Liver (tissue), 9 donors: ENCODE data around the gene ZNF793. TPM values are rescaled to one million over a fixed set of nuclear protein-coding genes. Genes with fewer than 3 reads are reported as not detected.

Experiments used
- DNase-seq: peaks from one replicate; pipeline ENCODE4 v3.0.0-alpha.2; 2017; ENCODE audit warnings: low spot score
- H3K27ac ChIP-seq, 2 donors: one replicate each; pipeline ENCODE4 v1.7.0; 2013; ENCODE audit warnings: inconsistent platforms in 2 of 2, low read length in 2 of 2, control low read depth in 1 of 2, low read depth in 1 of 2, mild to moderate bottlenecking in 1 of 2
- H3K27me3 ChIP-seq, 4 donors: one replicate each; pipeline versions ENCODE4 v1.6.1 to v1.7.0; 2013; ENCODE audit warnings: low read length in 3 of 4, inconsistent platforms in 1 of 4, mild to moderate bottlenecking in 1 of 4, moderate library complexity in 1 of 4; ENCODE audit not compliant: control insufficient read depth in 4 of 4, insufficient read depth in 4 of 4
- H3K36me3 ChIP-seq, 4 donors: one replicate each; pipeline versions ENCODE4 v1.6.1 to v1.7.0; 2013; ENCODE audit warnings: low read length in 3 of 4, mild to moderate bottlenecking in 3 of 4, low read depth in 1 of 4, moderate library complexity in 1 of 4; ENCODE audit not compliant: control insufficient read depth in 4 of 4, insufficient read depth in 3 of 4
- H3K4me1 ChIP-seq, 4 donors: one replicate each; pipeline versions ENCODE4 v1.6.1 to v1.7.0; 2013; ENCODE audit warnings: low read length in 3 of 4, mild to moderate bottlenecking in 3 of 4, moderate library complexity in 1 of 4; ENCODE audit not compliant: control insufficient read depth in 4 of 4, insufficient read depth in 4 of 4
- H3K4me3 ChIP-seq, 3 donors: one replicate each; pipeline versions ENCODE4 v1.6.1 to v1.7.0; 2013; ENCODE audit warnings: low read length in 3 of 3, control low read depth in 1 of 3, low read depth in 1 of 3, mild to moderate bottlenecking in 1 of 3
- H3K9ac ChIP-seq, 2 donors: one replicate each; pipeline ENCODE4 v1.7.0; 2013; ENCODE audit warnings: low read length in 2 of 2, mild to moderate bottlenecking in 2 of 2, moderate library complexity in 2 of 2, control low read depth in 1 of 2, low read depth in 1 of 2
- H3K9me3 ChIP-seq, 4 donors: one replicate each; pipeline versions ENCODE4 v1.6.1 to v1.7.0; 2013; ENCODE audit warnings: low read length in 3 of 4; ENCODE audit not compliant: control insufficient read depth in 4 of 4
- CTCF ChIP-seq: fragments of 150-350 bp; IDR thresholded peaks from 2 replicates; pipeline ENCODE4 v1.5.1; 2017; ENCODE audit warnings: improper control_type of control experiment, low read depth, low read length; ENCODE audit not compliant: missing input control
- EGR1 ChIP-seq, 2 donors: IDR thresholded peaks; 2 replicates each; pipeline ENCODE4 v1.6.1; 2016 to 2018; ENCODE audit warnings: antibody characterized with exemption in 2 of 2, low read depth in 2 of 2
- FOXA1 ChIP-seq: IDR thresholded peaks from 2 replicates; pipeline ENCODE4 v1.6.1; 2016; ENCODE audit warnings: antibody characterized with exemption
- FOXA2 ChIP-seq: IDR thresholded peaks from 2 replicates; pipeline ENCODE4 v1.6.1; 2016; ENCODE audit warnings: antibody characterized with exemption
- GABPA ChIP-seq, 2 donors: IDR thresholded peaks in 1 of 2; conservative IDR thresholded peaks in 1 of 2; 2 replicates each; pipeline ENCODE4 v1.6.1; 2016; ENCODE audit warnings: antibody characterized with exemption in 2 of 2, mild to moderate bottlenecking in 1 of 2, moderate library complexity in 1 of 2
- HNF4A ChIP-seq, 2 donors: conservative IDR thresholded peaks; 2 replicates each; pipeline ENCODE4 v1.6.1; 2016; ENCODE audit warnings: antibody characterized with exemption in 2 of 2, mild to moderate bottlenecking in 2 of 2
- HNF4G ChIP-seq: IDR thresholded peaks from 2 replicates; pipeline ENCODE4 v1.6.1; 2016; ENCODE audit warnings: antibody characterized with exemption
- JUND ChIP-seq, 2 donors: IDR thresholded peaks; 2 replicates each; pipeline ENCODE4 v1.6.1; 2016; ENCODE audit warnings: antibody characterized with exemption in 2 of 2
- NR2F2 ChIP-seq: IDR thresholded peaks from 2 replicates; pipeline ENCODE4 v1.6.1; 2016; ENCODE audit warnings: antibody characterized with exemption
- RAD21 ChIP-seq, 2 donors: IDR thresholded peaks; 2 replicates each; pipeline ENCODE4 v1.6.1; 2016; ENCODE audit warnings: antibody characterized with exemption in 2 of 2, mild to moderate bottlenecking in 2 of 2
- RXRA ChIP-seq, 2 donors: IDR thresholded peaks; 2 replicates each; pipeline ENCODE4 v1.6.1; 2017 to 2018; ENCODE audit warnings: antibody characterized with exemption in 2 of 2, mild to moderate bottlenecking in 1 of 2
- SP1 ChIP-seq: IDR thresholded peaks from 2 replicates; pipeline ENCODE4 v1.6.1; 2018; ENCODE audit warnings: antibody characterized with exemption, mild to moderate bottlenecking
- YY1 ChIP-seq: IDR thresholded peaks from 2 replicates; pipeline ENCODE4 v1.6.1; 2016; ENCODE audit warnings: antibody characterized with exemption, mild to moderate bottlenecking
- WGBS: extraction: QIAGEN DNeasy Blood & Tissue Kit; methylation state at CpG from one replicate; pipeline ENCODE4 v1.1.7; 2013; 5-methylcytosine and 5-hydroxymethylcytosine counted together
- polyA plus RNA-seq, 2 donors: library from polyadenylated mRNA; stranded (reverse) in 1 of 2; unstranded in 1 of 2; fragments of 200-250 nt in 1 of 2; fragments of >200 nt in 1 of 2; fragmentation: Nextera tagmentation in 1 of 2; extraction: Ambion mirVana in 1 of 2; gene quantifications; one replicate each; pipeline versions ENCODE4 v1.2.1 to v1.2.3, GENCODE V29; 2013 to 2015
- total RNA-seq, 2 donors: library from RNA; depleted of rRNA; stranded (reverse); fragments of >200 nt; gene quantifications; one replicate each; pipeline ENCODE4 v1.2.3, GENCODE V29; 2014
- TF ChIP-seq, protein P1 (sequence below): IDR thresholded peaks from 2 replicates; pipeline ENCODE4 v1.6.1; 2016; ENCODE audit warnings: antibody characterized with exemption
- TF ChIP-seq, protein P2 (sequence below): IDR thresholded peaks from 2 replicates; pipeline ENCODE4 v1.6.1; 2016; ENCODE audit warnings: antibody characterized with exemption
- TF ChIP-seq, protein P3 (sequence below): IDR thresholded peaks from 2 replicates; pipeline ENCODE4 v1.6.1; 2016; ENCODE audit warnings: antibody characterized with exemption, mild to moderate bottlenecking
- TF ChIP-seq, protein P4 (sequence below): IDR thresholded peaks from 2 replicates; pipeline ENCODE4 v1.6.1; 2016; ENCODE audit warnings: antibody characterized with exemption
- donor health status: healthy.
- donor health status: healthy.
- donor health status: healthy.
- donor health status: healthy.
- donor health status: healthy.

ZNF793 gene
- total and polyA plus RNA-seq, 4 donors = 0.15 to 0.93 (median 0.51) TPM

GRCh38 chr19:37511821-37512220 is 5.1 kb downstream of the ZNF793 start (continued):
- TF ChIP-seq, protein P1, sequence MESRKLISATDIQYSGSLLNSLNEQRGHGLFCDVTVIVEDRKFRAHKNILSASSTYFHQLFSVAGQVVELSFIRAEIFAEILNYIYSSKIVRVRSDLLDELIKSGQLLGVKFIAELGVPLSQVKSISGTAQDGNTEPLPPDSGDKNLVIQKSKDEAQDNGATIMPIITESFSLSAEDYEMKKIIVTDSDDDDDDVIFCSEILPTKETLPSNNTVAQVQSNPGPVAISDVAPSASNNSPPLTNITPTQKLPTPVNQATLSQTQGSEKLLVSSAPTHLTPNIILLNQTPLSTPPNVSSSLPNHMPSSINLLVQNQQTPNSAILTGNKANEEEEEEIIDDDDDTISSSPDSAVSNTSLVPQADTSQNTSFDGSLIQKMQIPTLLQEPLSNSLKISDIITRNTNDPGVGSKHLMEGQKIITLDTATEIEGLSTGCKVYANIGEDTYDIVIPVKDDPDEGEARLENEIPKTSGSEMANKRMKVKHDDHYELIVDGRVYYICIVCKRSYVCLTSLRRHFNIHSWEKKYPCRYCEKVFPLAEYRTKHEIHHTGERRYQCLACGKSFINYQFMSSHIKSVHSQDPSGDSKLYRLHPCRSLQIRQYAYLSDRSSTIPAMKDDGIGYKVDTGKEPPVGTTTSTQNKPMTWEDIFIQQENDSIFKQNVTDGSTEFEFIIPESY = no peak
- TF ChIP-seq, protein P2, sequence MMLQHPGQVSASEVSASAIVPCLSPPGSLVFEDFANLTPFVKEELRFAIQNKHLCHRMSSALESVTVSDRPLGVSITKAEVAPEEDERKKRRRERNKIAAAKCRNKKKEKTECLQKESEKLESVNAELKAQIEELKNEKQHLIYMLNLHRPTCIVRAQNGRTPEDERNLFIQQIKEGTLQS = no peak
- TF ChIP-seq SP1 = no peak
- no peak for TF ChIP-seq HNF4A (conservative IDR thresholded peaks at IDR 0.05)
- TF ChIP-seq GABPA (IDR thresholded peaks at IDR 0.05 in 1 of 2, conservative IDR thresholded peaks at IDR 0.05 in 1 of 2) = no peak
- no peak for TF ChIP-seq EGR1 (IDR thresholded peaks at IDR 0.05; ENCODE audit: low read depth in 2 of 2)
- no peak for TF ChIP-seq NR2F2
- no peak for TF ChIP-seq FOXA1

DNA sequence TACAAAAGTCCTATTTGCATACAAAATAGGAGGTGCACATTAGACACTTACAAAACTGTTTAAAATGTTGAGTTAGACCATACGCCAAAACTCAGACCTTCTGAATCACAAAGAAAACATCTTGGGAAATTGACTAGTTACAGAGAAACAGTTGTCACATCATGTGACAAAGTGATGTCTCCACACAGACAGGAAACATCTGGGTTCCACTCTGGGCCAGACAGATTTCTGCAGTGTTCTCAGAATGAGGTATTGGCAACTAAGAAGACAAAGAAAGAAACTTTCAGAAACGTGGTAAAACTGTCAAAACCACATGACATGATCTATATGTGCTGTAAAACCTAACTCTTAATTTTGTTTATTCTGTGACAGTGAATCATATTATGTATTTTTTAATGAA is 6.7 kb downstream of the ZNF793 start:
- no peaks in the 10 kb centered on the region for H3K4me1 ChIP-seq
- no peak for DNase-seq
- WGBS = 66% methylated on average over 2 of the region's 2 CpGs
- H3K9ac ChIP-seq = no peak overlapping the region
- H3K27ac ChIP-seq = no peak overlapping the region
- no peaks in the 10 kb centered on the region for H3K27me3 ChIP-seq
- peaks cover 0 to 3% (median 2%) of the 10 kb centered on the region in 4 donors for H3K36me3 ChIP-seq
- H3K9me3 ChIP-seq = peaks cover 7 to 33% (median 17%) of the 10 kb centered on the region in 4 donors
- no peak for TF ChIP-seq RXRA (IDR thresholded peaks at IDR 0.05)
- no peak for TF ChIP-seq FOXA1
- TF ChIP-seq, protein P2 = no peak
- no peak for TF ChIP-seq RAD21 (IDR thresholded peaks at IDR 0.05)
- TF ChIP-seq, protein P3, sequence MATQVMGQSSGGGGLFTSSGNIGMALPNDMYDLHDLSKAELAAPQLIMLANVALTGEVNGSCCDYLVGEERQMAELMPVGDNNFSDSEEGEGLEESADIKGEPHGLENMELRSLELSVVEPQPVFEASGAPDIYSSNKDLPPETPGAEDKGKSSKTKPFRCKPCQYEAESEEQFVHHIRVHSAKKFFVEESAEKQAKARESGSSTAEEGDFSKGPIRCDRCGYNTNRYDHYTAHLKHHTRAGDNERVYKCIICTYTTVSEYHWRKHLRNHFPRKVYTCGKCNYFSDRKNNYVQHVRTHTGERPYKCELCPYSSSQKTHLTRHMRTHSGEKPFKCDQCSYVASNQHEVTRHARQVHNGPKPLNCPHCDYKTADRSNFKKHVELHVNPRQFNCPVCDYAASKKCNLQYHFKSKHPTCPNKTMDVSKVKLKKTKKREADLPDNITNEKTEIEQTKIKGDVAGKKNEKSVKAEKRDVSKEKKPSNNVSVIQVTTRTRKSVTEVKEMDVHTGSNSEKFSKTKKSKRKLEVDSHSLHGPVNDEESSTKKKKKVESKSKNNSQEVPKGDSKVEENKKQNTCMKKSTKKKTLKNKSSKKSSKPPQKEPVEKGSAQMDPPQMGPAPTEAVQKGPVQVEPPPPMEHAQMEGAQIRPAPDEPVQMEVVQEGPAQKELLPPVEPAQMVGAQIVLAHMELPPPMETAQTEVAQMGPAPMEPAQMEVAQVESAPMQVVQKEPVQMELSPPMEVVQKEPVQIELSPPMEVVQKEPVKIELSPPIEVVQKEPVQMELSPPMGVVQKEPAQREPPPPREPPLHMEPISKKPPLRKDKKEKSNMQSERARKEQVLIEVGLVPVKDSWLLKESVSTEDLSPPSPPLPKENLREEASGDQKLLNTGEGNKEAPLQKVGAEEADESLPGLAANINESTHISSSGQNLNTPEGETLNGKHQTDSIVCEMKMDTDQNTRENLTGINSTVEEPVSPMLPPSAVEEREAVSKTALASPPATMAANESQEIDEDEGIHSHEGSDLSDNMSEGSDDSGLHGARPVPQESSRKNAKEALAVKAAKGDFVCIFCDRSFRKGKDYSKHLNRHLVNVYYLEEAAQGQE = no peak
- TF ChIP-seq SP1 = no peak
- no peak for TF ChIP-seq CTCF
- TF ChIP-seq, protein P4, sequence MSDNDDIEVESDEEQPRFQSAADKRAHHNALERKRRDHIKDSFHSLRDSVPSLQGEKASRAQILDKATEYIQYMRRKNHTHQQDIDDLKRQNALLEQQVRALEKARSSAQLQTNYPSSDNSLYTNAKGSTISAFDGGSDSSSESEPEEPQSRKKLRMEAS = no peak
- no peak for TF ChIP-seq HNF4G
- no peak for TF ChIP-seq NR2F2
- TF ChIP-seq GABPA (IDR thresholded peaks at IDR 0.05 in 1 of 2, conservative IDR thresholded peaks at IDR 0.05 in 1 of 2) = no peak
- TF ChIP-seq HNF4A (conservative IDR thresholded peaks at IDR 0.05) = no peak
- no peak for TF ChIP-seq FOXA2
- TF ChIP-seq EGR1 (IDR thresholded peaks at IDR 0.05; ENCODE audit: low read depth in 2 of 2) = no peak
- TF ChIP-seq JUND (IDR thresholded peaks at IDR 0.05) = no peak
- TF ChIP-seq, protein P1 = no peak
- TF ChIP-seq YY1 = no peak
- H3K4me3 ChIP-seq = peak overlapping the region in 1 of 3 donors; percentile 0
